Left lung (tissue), 10 donors: ENCODE results near the gene SLC6A13. TPM values are rescaled to one million over a fixed set of nuclear protein-coding genes. Genes with fewer than 3 reads are reported as not detected.
A peak's percentile ranks its signal among the peaks of the same experiment; 100 is the strongest.
"Not testable (repeated sequence)": the region's sequence is repeated elsewhere in the genome, so short reads cannot be mapped to it uniquely, and the experiment has no call there.

Experiments
- ATAC-seq: fragments of 200-7000 bp; cut with Tn5 transposase; one replicate; pipeline ENCODE4 v1.9.1; 2020; ENCODE audit warnings: moderate library complexity
- DNase-seq, 4 donors: peaks; one replicate each; pipeline ENCODE4 v3.0.0-alpha.2; 2013 to 2020
- H3K27ac ChIP-seq, 2 donors: fragments of 200-600 bp; sonication (generic) in 1 of 2; one replicate each; pipeline versions ENCODE4 v1.5.0 to v1.8.0; 2020 to 2021
- H3K27me3 ChIP-seq, 2 donors: fragments of 200-600 bp; sonication (generic) in 1 of 2; one replicate each; pipeline versions ENCODE4 v1.5.0 to v1.8.0; 2020 to 2021
- H3K36me3 ChIP-seq, 2 donors: fragments of 200-600 bp; sonication (generic) in 1 of 2; one replicate each; pipeline versions ENCODE4 v1.5.0 to v1.8.0; 2020 to 2021
- H3K4me1 ChIP-seq, 2 donors: fragments of 200-600 bp; one replicate each; pipeline ENCODE4 v1.8.0; 2021
- H3K4me3 ChIP-seq, 2 donors: fragments of 200-600 bp; sonication (generic) in 1 of 2; one replicate each; pipeline versions ENCODE4 v1.5.0 to v1.8.0; 2020 to 2021; ENCODE audit warnings: mild to moderate bottlenecking in 1 of 2
- H3K9me3 ChIP-seq, 2 donors: fragments of 200-600 bp; sonication (generic) in 1 of 2; one replicate each; pipeline versions ENCODE4 v1.5.0 to v1.8.0; 2020 to 2021
- intact Hi-C, 2 donors: fragments of 100-400 bp; cut with DNase I; formaldehyde crosslinking; loops; one replicate each; pipeline versions ENCODE4 v1.11.2 to v1.14.2; 2022
- polyA plus RNA-seq, 6 donors: library from polyadenylated mRNA; unstranded; fragments of 120-200 nt; gene quantifications; one replicate each; pipeline ENCODE4 v1.2.1, GENCODE V29; 2013; ENCODE audit not compliant: insufficient read length in 6 of 6
- total RNA-seq, 2 donors: library from RNA; stranded (reverse); fragmentation: NEBNext Ultra II Directional; extraction: Animal tissue kit (Norgen Biotek cat#: 25700); gene quantifications; one replicate each; pipeline ENCODE4 v1.2.1, GENCODE V29; 2021
- TF ChIP-seq, protein P1 (sequence below), 2 donors: fragments of 200-600 bp; sonication (generic) in 1 of 2; IDR thresholded peaks; one replicate each; pipeline versions ENCODE4 v1.5.0 to v1.8.0; 2021; ENCODE audit warnings: antibody characterized with exemption in 2 of 2
- donor health status: DM: no; HTN: yes; CAD: no.
- donor health status: DM: no; HTN: no; CAD: no.

The SLC6A13 gene
- total and polyA plus RNA-seq, 8 donors: 0.79 to 4.1 (median 2.5) TPM

DNA sequence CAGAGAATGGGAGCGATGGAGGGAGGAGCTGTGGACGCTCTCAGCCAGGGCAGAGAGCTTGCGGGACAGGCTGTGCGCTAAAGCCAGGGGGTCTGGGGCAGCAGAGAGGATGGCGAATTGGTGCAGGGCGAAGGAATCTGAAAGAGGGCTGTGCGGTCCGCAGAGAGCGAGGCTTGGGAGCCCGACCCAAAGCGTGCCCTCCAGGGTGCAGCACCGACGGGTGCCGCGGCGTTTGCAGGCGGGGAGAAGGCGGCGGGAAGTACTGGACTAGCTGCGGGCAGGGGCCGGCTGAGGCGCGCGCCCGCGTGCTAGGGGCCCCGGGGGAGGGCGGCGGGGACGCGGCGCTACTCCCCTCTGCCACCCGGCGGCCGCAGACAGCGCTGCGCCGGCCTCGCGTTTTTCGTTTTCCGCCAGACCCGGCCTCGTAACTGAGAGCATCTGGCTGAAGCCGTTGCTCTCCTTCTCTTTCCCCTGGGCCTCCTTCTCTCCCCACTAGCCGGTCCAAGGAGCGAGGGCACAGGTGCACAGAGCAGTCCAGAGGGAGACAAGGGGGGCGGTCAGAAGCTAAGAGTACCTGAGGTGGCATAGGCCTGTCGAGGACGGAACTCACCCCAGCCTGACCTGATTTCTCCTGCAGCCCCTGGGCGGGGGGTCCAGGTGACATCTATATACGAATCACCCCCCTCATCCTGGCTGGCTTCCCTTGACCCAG lies 73.6 kb downstream of the SLC6A13 start:
- peak; percentile 97 for ATAC-seq
- TF ChIP-seq, protein P1, sequence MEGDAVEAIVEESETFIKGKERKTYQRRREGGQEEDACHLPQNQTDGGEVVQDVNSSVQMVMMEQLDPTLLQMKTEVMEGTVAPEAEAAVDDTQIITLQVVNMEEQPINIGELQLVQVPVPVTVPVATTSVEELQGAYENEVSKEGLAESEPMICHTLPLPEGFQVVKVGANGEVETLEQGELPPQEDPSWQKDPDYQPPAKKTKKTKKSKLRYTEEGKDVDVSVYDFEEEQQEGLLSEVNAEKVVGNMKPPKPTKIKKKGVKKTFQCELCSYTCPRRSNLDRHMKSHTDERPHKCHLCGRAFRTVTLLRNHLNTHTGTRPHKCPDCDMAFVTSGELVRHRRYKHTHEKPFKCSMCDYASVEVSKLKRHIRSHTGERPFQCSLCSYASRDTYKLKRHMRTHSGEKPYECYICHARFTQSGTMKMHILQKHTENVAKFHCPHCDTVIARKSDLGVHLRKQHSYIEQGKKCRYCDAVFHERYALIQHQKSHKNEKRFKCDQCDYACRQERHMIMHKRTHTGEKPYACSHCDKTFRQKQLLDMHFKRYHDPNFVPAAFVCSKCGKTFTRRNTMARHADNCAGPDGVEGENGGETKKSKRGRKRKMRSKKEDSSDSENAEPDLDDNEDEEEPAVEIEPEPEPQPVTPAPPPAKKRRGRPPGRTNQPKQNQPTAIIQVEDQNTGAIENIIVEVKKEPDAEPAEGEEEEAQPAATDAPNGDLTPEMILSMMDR (IDR thresholded peaks at IDR 0.05): peak; percentile 61 to 80
- DNase-seq: peak in 3 of 4 donors; percentile 63 to 83 (median 75)
- H3K4me3 ChIP-seq: peak overlapping the region; percentile 21 to 25
- no peak overlapping the region for H3K27ac ChIP-seq
- intact Hi-C loops: no loop called here
- H3K36me3 ChIP-seq: no peaks in the 10 kb centered on the region
- H3K4me1 ChIP-seq: peaks cover 0 to 10% of the 10 kb centered on the region in 2 donors
- H3K27me3 ChIP-seq: peaks cover 0 to 43% of the 10 kb centered on the region in 2 donors
- H3K9me3 ChIP-seq: no peaks in the 10 kb centered on the region

DNA sequence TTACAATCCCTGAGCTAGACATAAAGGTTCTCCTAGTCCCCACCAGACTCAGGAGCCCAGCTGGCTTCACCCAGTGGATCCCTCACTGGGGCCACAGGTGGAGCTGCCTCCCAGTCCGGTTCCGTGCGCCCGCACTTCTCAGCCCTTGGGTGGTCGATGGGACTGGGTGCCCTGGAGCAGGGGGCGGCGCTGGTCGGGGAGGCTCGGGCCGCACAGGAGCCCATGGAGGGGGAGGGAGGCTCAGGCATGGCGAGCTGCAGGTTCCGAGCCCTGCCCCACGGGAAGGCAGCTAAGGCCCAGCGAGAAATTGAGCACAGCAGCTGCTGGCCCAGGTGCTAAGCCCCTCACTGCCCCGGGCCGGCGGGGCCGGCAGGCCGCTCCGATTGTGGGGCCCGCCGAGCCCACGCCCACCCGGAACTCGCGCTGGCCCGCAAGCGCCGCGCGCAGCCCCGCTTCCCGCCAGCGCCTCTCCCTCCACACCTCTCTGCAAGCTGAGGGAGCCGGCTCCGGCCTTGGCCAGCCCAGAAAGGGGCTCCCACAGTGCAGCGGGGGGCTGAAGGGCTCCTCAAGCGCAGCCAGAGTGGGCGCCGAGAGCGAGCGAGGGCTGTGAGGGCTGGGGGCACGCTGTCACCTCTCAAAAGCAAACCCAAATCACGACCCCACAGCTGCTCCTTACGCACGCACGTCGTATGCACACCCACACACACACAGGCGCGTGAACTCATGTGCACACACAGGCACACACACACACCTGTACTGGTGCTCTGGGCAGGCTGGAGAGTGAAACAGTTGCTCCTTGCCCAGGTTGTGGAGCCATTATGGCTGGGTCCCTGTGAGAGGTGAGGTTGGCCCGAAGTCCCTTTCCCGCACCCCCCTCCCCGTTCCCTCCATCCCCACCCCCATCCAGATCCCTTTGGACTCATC lies 74.4 kb downstream of the SLC6A13 start:
- intact Hi-C loops, H3K9me3 ChIP-seq, H3K27ac ChIP-seq, ATAC-seq, H3K36me3 ChIP-seq: not testable (repeated sequence)
- peak overlapping the region in 1 of 2 donors; percentile 25 for H3K4me3 ChIP-seq
- peaks cover 0 to 37% of the 10 kb centered on the region in 2 donors for H3K27me3 ChIP-seq
- H3K4me1 ChIP-seq: peaks cover 0 to 10% of the 10 kb centered on the region in 2 donors
- peak in 1 of 4 donors; percentile 71 for DNase-seq

DNA sequence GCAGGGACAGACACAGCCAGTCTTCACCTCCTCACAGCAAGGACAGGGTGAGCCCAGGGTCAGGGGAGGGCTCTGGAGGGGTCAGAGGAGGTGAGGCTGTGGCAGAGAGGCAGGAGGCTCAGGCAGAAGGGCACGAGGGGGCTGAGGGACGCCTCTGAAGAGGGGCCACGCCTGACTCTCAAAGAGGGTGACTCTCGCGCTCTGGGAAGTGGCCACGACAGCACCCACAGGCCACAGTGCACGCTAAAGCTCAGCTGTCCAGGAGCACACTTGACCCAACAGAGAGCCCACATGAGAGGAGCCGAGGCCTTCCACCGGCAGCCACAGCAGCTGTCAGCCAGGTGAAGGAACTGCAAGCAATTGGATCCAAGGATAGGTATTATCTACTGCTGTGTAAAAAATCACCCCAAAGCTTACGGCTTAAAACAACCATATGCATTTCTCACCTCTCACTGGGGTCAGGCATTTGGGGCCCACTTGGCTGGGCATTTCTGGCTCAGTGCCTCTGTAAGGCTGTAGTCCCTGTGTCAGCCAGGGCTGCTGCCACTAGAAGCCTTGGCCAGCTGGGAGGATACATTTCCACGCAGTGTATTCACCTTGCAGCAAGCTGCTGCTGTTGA lies 76.5 kb downstream of the SLC6A13 start:
- H3K27me3 ChIP-seq: peaks cover 0 to 28% of the 10 kb centered on the region in 2 donors
- H3K4me1 ChIP-seq: peaks cover 0 to 10% of the 10 kb centered on the region in 2 donors
- DNase-seq (peak in 1 of 4 donors; percentile 53), ATAC-seq (no peak)
- no peak overlapping the region for H3K27ac ChIP-seq
- intact Hi-C loops: no loop called here
- TF ChIP-seq, protein P1 (IDR thresholded peaks at IDR 0.05): no peak
- no peaks in the 10 kb centered on the region for H3K9me3 ChIP-seq
- H3K36me3 ChIP-seq: no peaks in the 10 kb centered on the region
- H3K4me3 ChIP-seq: no peak overlapping the region

DNA sequence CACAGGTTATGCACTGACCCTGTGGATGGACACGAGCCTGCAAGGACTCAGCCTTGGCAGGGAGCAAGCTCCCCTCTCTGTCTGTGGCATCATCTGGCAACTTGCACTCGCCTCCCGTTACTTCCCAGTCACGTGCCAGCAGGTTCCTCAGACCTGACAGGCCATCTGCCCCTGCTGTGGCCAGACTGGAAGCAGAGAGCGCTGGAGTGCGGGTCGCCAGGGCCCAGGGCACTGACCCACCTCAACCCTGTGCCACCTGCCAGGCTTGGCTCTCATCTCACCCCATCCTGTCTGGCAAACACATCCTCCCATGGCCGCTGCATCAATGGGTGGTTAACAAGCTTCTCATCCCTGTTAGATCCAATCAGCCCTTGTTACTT lies 77.1 kb downstream of the SLC6A13 start:
- TF ChIP-seq, protein P1 (IDR thresholded peaks at IDR 0.05): no peak
- Histone ChIP-seq H3K27ac (no peak overlapping the region), H3K27me3 (peaks cover 0 to 22% of the 10 kb centered on the region in 2 donors), H3K36me3 (no peaks in the 10 kb centered on the region), H3K4me1 (peaks cover 0 to 15% of the 10 kb centered on the region in 2 donors), H3K9me3 (no peaks in the 10 kb centered on the region), H3K4me3 (no peak overlapping the region)
- no peak for ATAC-seq
- intact Hi-C loops: no loop called here
- DNase-seq: peak in 1 of 4 donors; percentile 52

DNA sequence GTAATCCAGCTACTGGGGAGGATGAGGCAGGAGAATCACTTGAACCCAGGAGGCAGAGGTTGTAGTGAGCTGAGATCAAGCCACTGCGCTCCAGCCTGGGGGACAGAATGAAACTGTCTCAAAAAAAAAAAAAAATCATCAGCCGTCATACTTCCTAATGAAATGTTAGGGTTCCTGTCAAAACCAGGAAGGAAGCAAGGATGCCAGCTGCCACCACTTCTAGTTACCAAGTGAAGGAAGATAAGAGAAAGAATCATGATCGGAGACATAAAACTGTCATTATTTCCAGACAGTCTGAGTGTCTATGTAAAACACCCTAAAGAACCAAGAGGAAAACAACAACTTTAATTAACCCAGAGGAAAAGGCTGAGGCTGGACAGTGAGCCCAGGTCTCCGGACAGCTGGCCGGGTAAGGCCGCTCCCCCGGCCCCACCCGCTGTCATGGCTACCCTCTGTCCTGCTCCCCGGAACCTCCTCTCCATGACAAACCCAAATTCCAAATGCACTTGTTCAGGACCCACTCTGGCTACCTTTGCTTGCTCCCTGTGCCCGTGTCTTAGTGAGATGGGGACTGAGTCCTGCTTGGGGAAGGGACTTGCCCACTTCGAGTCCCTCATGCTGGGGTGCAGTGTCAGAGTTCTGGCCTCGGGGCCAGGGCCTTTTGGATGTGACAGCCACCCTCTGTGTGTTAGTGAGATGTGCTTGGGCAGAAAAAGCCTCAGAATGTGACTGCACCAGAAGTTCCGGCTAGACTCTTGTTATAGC lies 77.6 kb downstream of the SLC6A13 start:
- Histone ChIP-seq H3K4me1 (peaks cover 0 to 17% of the 10 kb centered on the region in 2 donors), H3K4me3 (no peak overlapping the region), H3K36me3 (no peaks in the 10 kb centered on the region), H3K9me3 (no peaks in the 10 kb centered on the region), H3K27me3 (peaks cover 0 to 16% of the 10 kb centered on the region in 2 donors), H3K27ac (no peak overlapping the region)
- DNase-seq (peak in 1 of 4 donors; percentile 29), ATAC-seq (no peak)
- intact Hi-C loops: no loop called here
- TF ChIP-seq, protein P1 (IDR thresholded peaks at IDR 0.05): no peak
